Lung (tissue), 12 donors: Measurements from ENCODE around the gene EHD4. TPM values are rescaled to one million over a fixed set of nuclear protein-coding genes. Genes with fewer than 3 reads are reported as not detected.

Experiments used
- ATAC-seq: fragments of 200-7000 bp; cut with Tn5 transposase; one replicate; pipeline ENCODE4 v1.9.1; 2020; ENCODE audit warnings: moderate number of reproducible peaks; ENCODE audit not compliant: insufficient read depth, low FRiP score
- DNase-seq, 3 donors: peaks; one replicate each; pipeline ENCODE4 v3.0.0-alpha.2; 2013 to 2017
- H3K27ac ChIP-seq, 2 donors: one replicate each; pipeline ENCODE4 v1.5.1; 2013; ENCODE audit warnings: mild to moderate bottlenecking in 2 of 2, moderate library complexity in 2 of 2, control low read depth in 1 of 2, inconsistent platforms in 1 of 2, low read depth in 1 of 2, low read length in 1 of 2
- H3K27me3 ChIP-seq, 3 donors: one replicate each; pipeline ENCODE4 v1.5.1; 2013; ENCODE audit warnings: low read length in 2 of 3; ENCODE audit not compliant: control insufficient read depth in 3 of 3, insufficient read depth in 3 of 3
- H3K36me3 ChIP-seq, 4 donors: one replicate each; pipeline ENCODE4 v1.5.1; 2013; ENCODE audit warnings: low read length in 4 of 4, mild to moderate bottlenecking in 1 of 4, moderate library complexity in 1 of 4; ENCODE audit not compliant: control insufficient read depth in 4 of 4, insufficient read depth in 4 of 4
- H3K4me1 ChIP-seq, 5 donors: one replicate each; pipeline ENCODE4 v1.5.1; 2013; ENCODE audit warnings: low read length in 5 of 5, mild to moderate bottlenecking in 2 of 5, moderate library complexity in 1 of 5; ENCODE audit not compliant: control insufficient read depth in 5 of 5, insufficient read depth in 5 of 5
- H3K4me3 ChIP-seq: one replicate; pipeline ENCODE4 v1.5.1; 2013; ENCODE audit warnings: mild to moderate bottlenecking, control low read depth, moderate library complexity
- H3K9ac ChIP-seq, 2 donors: one replicate each; pipeline ENCODE4 v1.5.1; 2013; ENCODE audit warnings: low read length in 2 of 2, control low read depth in 1 of 2; ENCODE audit not compliant: insufficient read depth in 1 of 2
- H3K9me3 ChIP-seq, 4 donors: one replicate each; pipeline ENCODE4 v1.5.1; 2013; ENCODE audit warnings: low read length in 3 of 4, mild to moderate bottlenecking in 1 of 4, moderate library complexity in 1 of 4; ENCODE audit not compliant: control insufficient read depth in 4 of 4, insufficient read depth in 3 of 4
- CTCF ChIP-seq: IDR thresholded peaks from 2 replicates; pipeline ENCODE4 v1.5.1; 2012; ENCODE audit warnings: mild to moderate bottlenecking; ENCODE audit errors: control extremely low read depth, extremely low read depth
- whole genome bisulfite sequencing, 2 donors: extraction: QIAGEN DNeasy Blood & Tissue Kit; methylation state at CpG; one replicate each; pipeline ENCODE4 v1.1.7; 2013; 5-methylcytosine and 5-hydroxymethylcytosine counted together
- polyA plus RNA-seq, 2 donors: library from polyadenylated mRNA; stranded (reverse); fragments of 200-250 nt; gene quantifications; one replicate each; pipeline ENCODE4 v1.2.1, GENCODE V29; 2013
- total RNA-seq, 2 donors: library from RNA; depleted of rRNA in 1 of 2; stranded (reverse); fragments of >200 nt in 1 of 2; gene quantifications; one replicate each; pipeline ENCODE4 v1.2.1, GENCODE V29; 2014 to 2021
- donor health status: control.
- donor health status: control.
- donor health status: Bipolar disorder and iron deficiency.
- donor health status: healthy.
- donor health status: DM: yes; HTN: yes; CAD: no.

The EHD4 gene
- total and polyA plus RNA-seq, 4 donors: 16.4 to 36.3 (median 25.9) TPM

GRCh38 chr15:41974041-41974440 is 1.7 kb upstream of the EHD4 start:
- WGBS, 2 donors: 96 to 97% methylated on average over 1 of the region's 1 CpG
- ATAC-seq: no peak
- no peaks in the 10 kb centered on the region for H3K36me3 ChIP-seq

GRCh38 chr15:41971895-41972252 is 483 bp downstream of the EHD4 start:
- Histone ChIP-seq H3K9me3 (no peaks in the 10 kb centered on the region), H3K27me3 (peaks cover 0 to 6% (median 0%) of the 10 kb centered on the region in 3 donors), H3K9ac (peak overlapping the region; percentile 71 to 79), H3K27ac (peak overlapping the region; percentile 96 to 99), H3K4me3 (peak overlapping the region; percentile 98), H3K4me1 (peaks cover 0 to 20% (median 13%) of the 10 kb centered on the region in 5 donors), H3K36me3 (no peaks in the 10 kb centered on the region)
- peak; percentile 32 for ATAC-seq
- no peak for TF ChIP-seq CTCF
- WGBS, 2 donors: 0 to 1% methylated on average over 36 to 46 of the region's 46 CpGs
- DNase-seq: peak in 1 of 3 donors; percentile 46

More at GRCh38 chr15:41974041-41974440, 1.7 kb upstream of the EHD4 start:
- Histone ChIP-seq H3K9me3 (no peaks in the 10 kb centered on the region), H3K4me3 (no peak overlapping the region), H3K4me1 (peaks cover 0 to 14% (median 8%) of the 10 kb centered on the region in 5 donors), H3K27ac (no peak overlapping the region), H3K9ac (no peak overlapping the region), H3K27me3 (peaks cover 0 to 6% (median 0%) of the 10 kb centered on the region in 3 donors)
- no peak for DNase-seq
- no peak for TF ChIP-seq CTCF

- TF ChIP-seq CTCF: no peak
- Histone ChIP-seq H3K36me3 (no peaks in the 10 kb centered on the region), H3K27me3 (peaks cover 0 to 6% (median 0%) of the 10 kb centered on the region in 3 donors), H3K9ac (peak overlapping the region; percentile 71 to 79), H3K27ac (peak overlapping the region; percentile 96 to 99), H3K4me3 (peak overlapping the region; percentile 98), H3K4me1 (peaks cover 0 to 20% (median 14%) of the 10 kb centered on the region in 5 donors), H3K9me3 (no peaks in the 10 kb centered on the region)
- ATAC-seq: peak; percentile 39
- 5 to 9% methylated on average over 16 of the region's 16 CpGs for WGBS, 2 donors
- peak; percentile 72 to 76 (median 74) for DNase-seq
These were observed 1.1 kb downstream of the EHD4 start for GRCh38 chr15:41971089-41971894.
